Measurements from ENCODE around the gene EPHA5. TPM values are rescaled to one million over a fixed set of nuclear protein-coding genes. Genes with fewer than 3 reads are reported as not detected.

Gene EPHA5
- polyA plus RNA-seq, 1 experiment = 2.8 TPM

GRCh38 chr4:65341557-65341956 lies 328.7 kb downstream of the EPHA5 start:
- DNase-seq (ENCODE audit: low read depth) = no peak
- TF ChIP-seq CTCF (IDR thresholded peaks at IDR 0.05; ENCODE audit: insufficient read depth, low read depth, low read length) = no peak
- Histone ChIP-seq H3K27me3 (ENCODE audit: control insufficient read depth, insufficient read depth, low read length) (no peaks in the 10 kb centered on the region), H3K36me3 (ENCODE audit: control insufficient read depth, insufficient read depth, low read length) (no peaks in the 10 kb centered on the region), H3K4me3 (ENCODE audit: low read depth, low read length) (no peak overlapping the region)
- POLR2A ChIA-PET = no interaction called here
- CTCF ChIA-PET = no interaction called here

- TF ChIP-seq CTCF (IDR thresholded peaks at IDR 0.05; ENCODE audit: insufficient read depth, low read depth, low read length) = no peak
- Histone ChIP-seq H3K27me3 (ENCODE audit: control insufficient read depth, insufficient read depth, low read length) (no peaks in the 10 kb centered on the region), H3K36me3 (ENCODE audit: control insufficient read depth, insufficient read depth, low read length) (no peaks in the 10 kb centered on the region), H3K4me3 (ENCODE audit: low read depth, low read length) (no peak overlapping the region)
- ChIA-PET CTCF (no interaction called here), POLR2A (no interaction called here)
- no peak for DNase-seq (ENCODE audit: low read depth)
These were observed 329.7 kb downstream of the EPHA5 start for GRCh38 chr4:65340382-65341109.

GRCh38 chr4:65337371-65337770 lies 332.9 kb downstream of the EPHA5 start:
- no peak for TF ChIP-seq CTCF (IDR thresholded peaks at IDR 0.05; ENCODE audit: insufficient read depth, low read depth, low read length)
- H3K36me3 ChIP-seq (ENCODE audit: control insufficient read depth, insufficient read depth, low read length) = no peaks in the 10 kb centered on the region
- POLR2A ChIA-PET = no interaction called here
- no peak overlapping the region for H3K4me3 ChIP-seq (ENCODE audit: low read depth, low read length)
- DNase-seq (ENCODE audit: low read depth) = no peak
- H3K27me3 ChIP-seq (ENCODE audit: control insufficient read depth, insufficient read depth, low read length) = no peaks in the 10 kb centered on the region
- CTCF ChIA-PET = no interaction called here

GRCh38 chr4:65336465-65336864 lies 333.8 kb downstream of the EPHA5 start:
- no peaks in the 10 kb centered on the region for H3K27me3 ChIP-seq (ENCODE audit: control insufficient read depth, insufficient read depth, low read length)
- ChIA-PET CTCF (no interaction called here), POLR2A (no interaction called here)
- H3K4me3 ChIP-seq (ENCODE audit: low read depth, low read length) = no peak overlapping the region
- H3K36me3 ChIP-seq (ENCODE audit: control insufficient read depth, insufficient read depth, low read length) = no peaks in the 10 kb centered on the region
- TF ChIP-seq CTCF (IDR thresholded peaks at IDR 0.05; ENCODE audit: insufficient read depth, low read depth, low read length) = no peak
- DNase-seq (ENCODE audit: low read depth) = no peak

GRCh38 chr4:65316534-65316933 lies 353.8 kb downstream of the EPHA5 start:
- ChIA-PET CTCF (no interaction called here), POLR2A (no interaction called here)
- no peak overlapping the region for H3K4me3 ChIP-seq (ENCODE audit: low read depth, low read length)
- no peak for DNase-seq (ENCODE audit: low read depth)
- no peak for TF ChIP-seq CTCF (IDR thresholded peaks at IDR 0.05; ENCODE audit: insufficient read depth, low read depth, low read length)
- H3K27me3 ChIP-seq (ENCODE audit: control insufficient read depth, insufficient read depth, low read length) = no peaks in the 10 kb centered on the region
- no peaks in the 10 kb centered on the region for H3K36me3 ChIP-seq (ENCODE audit: control insufficient read depth, insufficient read depth, low read length)

All from BJ (cell line).